ENCODE measurements around the gene PFKFB2. TPM values are rescaled to one million over a fixed set of nuclear protein-coding genes. Genes with fewer than 3 reads are reported as not detected.
"Not testable (repeated sequence)": the region's sequence is repeated elsewhere in the genome, so short reads cannot be mapped to it uniquely, and the experiment has no call there.

Gene PFKFB2
- polyA plus RNA-seq, 3 donors: 15.7 to 28.2 (median 19.7) TPM

- peak in 1 of 11 donors; percentile 69 for DNase-seq (ENCODE audit: extremely low read depth in 1 of 11, low read depth in 9 of 11, low spot score in 4 of 11)
Measured at GRCh38 chr1:207032528-207033017, 20.5 kb upstream of the PFKFB2 start, which contains the start of gene C1orf116. Gene C1orf116 (minus strand): TSS chr1:207032756. CDS start chr1:207027598, 5,158 bp downstream.

GRCh38 chr1:207033302-207033701 is 19.8 kb upstream of the PFKFB2 start:
- no peak for DNase-seq (ENCODE audit: extremely low read depth in 1 of 11, low read depth in 9 of 11, low spot score in 4 of 11)

- DNase-seq (ENCODE audit: extremely low read depth in 1 of 11, low read depth in 9 of 11, low spot score in 4 of 11): no peak
Measured at GRCh38 chr1:207034208-207034607, 18.9 kb upstream of the PFKFB2 start.

- DNase-seq (ENCODE audit: extremely low read depth in 1 of 11, low read depth in 9 of 11, low spot score in 4 of 11): no peak
Measured at GRCh38 chr1:207034998-207035397, 18.1 kb upstream of the PFKFB2 start.

- DNase-seq (ENCODE audit: extremely low read depth in 1 of 11, low read depth in 9 of 11, low spot score in 4 of 11): no peak
Measured at GRCh38 chr1:207035877-207036551, 17.1 kb upstream of the PFKFB2 start.

- DNase-seq (ENCODE audit: extremely low read depth in 1 of 11, low read depth in 9 of 11, low spot score in 4 of 11): no peak
Measured at GRCh38 chr1:207036865-207037264, 16.2 kb upstream of the PFKFB2 start.

GRCh38 chr1:207039380-207040180 is 13.5 kb upstream of the PFKFB2 start:
- no peak for DNase-seq (ENCODE audit: extremely low read depth in 1 of 11, low read depth in 9 of 11, low spot score in 4 of 11)

GRCh38 chr1:207040181-207040533 is 12.9 kb upstream of the PFKFB2 start:
- DNase-seq (ENCODE audit: extremely low read depth in 1 of 11, low read depth in 9 of 11, low spot score in 4 of 11): no peak

- not testable (repeated sequence) for DNase-seq (ENCODE audit: extremely low read depth in 1 of 11, low read depth in 9 of 11, low spot score in 4 of 11)
Measured at GRCh38 chr1:207041397-207041796, 11.7 kb upstream of the PFKFB2 start.

GRCh38 chr1:207045453-207045852 is 7.6 kb upstream of the PFKFB2 start:
- no peak for DNase-seq (ENCODE audit: extremely low read depth in 1 of 11, low read depth in 9 of 11, low spot score in 4 of 11)

- no peak for DNase-seq (ENCODE audit: extremely low read depth in 1 of 11, low read depth in 9 of 11, low spot score in 4 of 11)
Measured at GRCh38 chr1:207047505-207047904, 5.6 kb upstream of the PFKFB2 start.

GRCh38 chr1:207048041-207048440 is 5.0 kb upstream of the PFKFB2 start:
- no peak for DNase-seq (ENCODE audit: extremely low read depth in 1 of 11, low read depth in 9 of 11, low spot score in 4 of 11)

- DNase-seq (ENCODE audit: extremely low read depth in 1 of 11, low read depth in 9 of 11, low spot score in 4 of 11): no peak
Measured at GRCh38 chr1:207049054-207049453, 4.0 kb upstream of the PFKFB2 start.

GRCh38 chr1:207049514-207049913 is 3.6 kb upstream of the PFKFB2 start:
- DNase-seq (ENCODE audit: extremely low read depth in 1 of 11, low read depth in 9 of 11, low spot score in 4 of 11): no peak

- peak in 2 of 11 donors; percentile 55 to 61 for DNase-seq (ENCODE audit: extremely low read depth in 1 of 11, low read depth in 9 of 11, low spot score in 4 of 11)
Measured at GRCh38 chr1:207049974-207050391, 3.1 kb upstream of the PFKFB2 start.

- DNase-seq (ENCODE audit: extremely low read depth in 1 of 11, low read depth in 9 of 11, low spot score in 4 of 11): peak; percentile 78 to 94 (median 90)
Measured at GRCh38 chr1:207050480-207051190, 2.4 kb upstream of the PFKFB2 start.

- DNase-seq (ENCODE audit: extremely low read depth in 1 of 11, low read depth in 9 of 11, low spot score in 4 of 11): no peak
Measured at GRCh38 chr1:207051191-207051943, 1.7 kb upstream of the PFKFB2 start, which contains the start of gene YOD1. Gene YOD1 (minus strand): TSS chr1:207051208. CDS start chr1:207051030, 178 bp downstream.

- no peak for DNase-seq (ENCODE audit: extremely low read depth in 1 of 11, low read depth in 9 of 11, low spot score in 4 of 11)
Measured at GRCh38 chr1:207054491-207054890, 1.4 kb downstream of the PFKFB2 start.

All from renal cortex interstitium (tissue), 11 donors.